NCI-H146 treated with DMSO at 0.1 percent for 48 hours (cell line): ENCODE measurements around the gene ZNF831.

ENCODE experiments used
- DNase-seq: peaks from one replicate; lab custom pipeline; 2025; ENCODE audit not compliant: unreplicated experiment; lab: John Stamatoyannopoulos, UW

ZNF831 gene

DNA sequence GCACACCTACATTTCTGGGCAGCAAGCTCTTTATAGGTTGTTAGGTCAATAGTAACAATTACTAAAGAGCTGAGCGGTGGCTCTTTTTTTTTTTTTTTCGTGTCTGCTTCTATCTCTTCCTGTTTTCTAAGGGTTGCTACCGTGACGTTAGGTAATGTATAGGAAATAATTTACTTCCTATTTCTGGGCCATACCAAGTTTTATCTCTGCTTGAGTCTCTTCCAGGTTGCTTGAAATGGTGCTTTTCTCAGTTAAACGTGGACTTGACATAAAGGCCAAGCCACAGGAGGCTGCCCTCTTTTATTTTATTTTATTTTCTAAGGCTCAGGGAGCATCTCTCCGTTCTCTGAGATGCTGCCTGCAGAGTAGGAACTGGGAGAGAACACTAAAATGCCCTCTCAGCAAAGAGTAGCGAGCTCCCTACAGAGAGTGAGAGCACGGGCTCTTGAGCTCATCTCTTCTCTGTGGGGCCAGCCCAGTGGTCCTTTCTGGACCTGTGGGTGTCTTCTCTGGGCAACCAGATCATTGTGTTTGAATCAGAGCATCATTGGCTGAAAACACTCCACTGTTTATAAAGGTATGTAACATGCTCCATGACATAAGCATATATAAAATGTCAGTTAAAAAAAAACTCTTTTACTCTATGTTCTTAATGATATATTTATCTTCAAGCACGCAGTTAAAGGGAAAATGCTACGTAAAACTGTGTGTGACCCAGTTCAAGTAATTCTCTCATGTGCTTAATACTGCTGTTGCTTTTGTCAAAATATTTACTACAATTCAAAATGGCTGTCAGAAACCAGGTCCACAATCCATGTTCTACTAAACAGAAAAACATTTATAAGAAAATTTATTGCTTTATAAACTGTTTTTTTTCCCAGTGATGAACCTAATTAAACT lies at the start of gene ZNF831:
ZNF831 (plus strand) TSS at position 191 of the 900 bp plus-strand sequence. CDS start 27,199 bp downstream, outside the sequence.
- no peak for DNase-seq

DNA sequence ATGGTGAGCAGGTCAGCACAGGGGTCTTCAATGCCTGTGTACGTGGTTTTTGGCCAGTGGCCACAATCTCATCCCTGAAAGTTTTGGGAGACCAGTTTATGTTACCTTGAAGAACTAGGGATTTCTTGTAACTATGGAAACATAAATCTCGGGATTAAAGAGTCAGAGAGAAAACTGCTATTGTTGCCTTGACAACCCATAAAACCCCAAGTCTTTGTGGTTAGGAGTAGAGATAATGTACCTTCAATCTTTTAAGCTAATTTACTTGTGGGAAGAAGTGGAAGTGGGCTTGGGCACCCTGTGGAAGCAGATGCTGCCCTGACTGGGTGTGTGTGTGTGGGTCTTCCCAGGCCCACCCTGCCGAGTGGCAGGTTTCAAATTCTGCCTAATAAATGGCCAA lies 46.1 kb upstream of the ZNF831 start:
- DNase-seq = no peak

DNA sequence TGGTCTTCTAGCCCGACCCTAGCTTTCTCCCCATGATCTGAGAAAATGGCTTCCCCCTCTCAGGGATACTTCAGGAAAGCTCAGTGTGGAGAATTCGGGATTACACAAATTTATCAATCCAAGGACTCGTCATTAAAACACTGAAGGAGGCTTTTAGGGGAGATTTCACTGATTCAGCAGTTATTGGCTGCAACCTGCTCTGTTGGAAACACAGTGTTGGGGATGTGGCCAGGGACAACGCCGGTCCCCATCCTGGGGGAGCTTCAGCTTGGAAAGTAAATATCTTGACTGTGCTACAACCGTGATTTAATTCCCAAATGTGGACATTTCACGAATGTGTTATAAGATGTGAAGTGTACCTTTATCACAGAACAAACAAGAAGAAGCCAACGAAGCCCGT lies 44.8 kb upstream of the ZNF831 start:
- no peak for DNase-seq

DNA sequence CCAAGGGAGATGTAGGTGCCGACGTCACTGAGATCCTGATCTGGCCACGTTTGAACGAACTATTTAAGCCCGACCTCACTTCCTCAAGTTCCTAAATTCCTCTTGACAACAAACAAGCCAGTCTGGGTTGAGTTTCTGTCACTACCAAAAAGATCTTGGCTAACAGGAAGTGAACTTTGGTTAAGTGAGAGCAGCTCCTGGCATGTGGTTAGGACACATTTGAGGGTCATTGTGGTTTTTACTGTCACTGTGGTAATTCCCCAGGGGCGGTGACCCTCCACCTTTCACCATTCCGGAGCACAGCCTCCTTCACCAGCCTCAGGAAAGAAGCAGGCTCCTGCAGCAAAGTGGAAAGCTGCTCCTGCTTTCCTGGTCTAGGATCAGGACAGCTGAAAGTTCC lies 43.1 kb upstream of the ZNF831 start:
- DNase-seq = no peak

DNA sequence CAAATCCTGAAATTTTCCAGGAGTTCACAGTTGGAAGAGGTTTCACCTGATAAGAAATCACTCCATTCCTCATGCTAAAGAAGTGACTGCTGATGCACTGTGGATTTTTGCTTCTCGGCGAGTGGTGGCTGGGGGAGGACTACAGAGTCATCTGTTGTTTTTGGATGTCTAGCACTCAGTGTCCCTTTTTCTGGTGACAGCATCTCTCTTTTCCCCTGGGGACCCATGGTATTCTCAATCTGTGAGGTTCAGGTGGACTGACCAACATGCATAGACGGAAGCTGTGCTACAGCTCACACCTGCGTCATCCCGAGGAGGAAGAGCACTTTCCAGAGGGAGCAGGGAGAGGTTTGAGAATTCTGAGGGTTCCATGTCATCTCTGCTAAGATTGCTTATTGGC lies 42.7 kb upstream of the ZNF831 start:
- no peak for DNase-seq

DNA sequence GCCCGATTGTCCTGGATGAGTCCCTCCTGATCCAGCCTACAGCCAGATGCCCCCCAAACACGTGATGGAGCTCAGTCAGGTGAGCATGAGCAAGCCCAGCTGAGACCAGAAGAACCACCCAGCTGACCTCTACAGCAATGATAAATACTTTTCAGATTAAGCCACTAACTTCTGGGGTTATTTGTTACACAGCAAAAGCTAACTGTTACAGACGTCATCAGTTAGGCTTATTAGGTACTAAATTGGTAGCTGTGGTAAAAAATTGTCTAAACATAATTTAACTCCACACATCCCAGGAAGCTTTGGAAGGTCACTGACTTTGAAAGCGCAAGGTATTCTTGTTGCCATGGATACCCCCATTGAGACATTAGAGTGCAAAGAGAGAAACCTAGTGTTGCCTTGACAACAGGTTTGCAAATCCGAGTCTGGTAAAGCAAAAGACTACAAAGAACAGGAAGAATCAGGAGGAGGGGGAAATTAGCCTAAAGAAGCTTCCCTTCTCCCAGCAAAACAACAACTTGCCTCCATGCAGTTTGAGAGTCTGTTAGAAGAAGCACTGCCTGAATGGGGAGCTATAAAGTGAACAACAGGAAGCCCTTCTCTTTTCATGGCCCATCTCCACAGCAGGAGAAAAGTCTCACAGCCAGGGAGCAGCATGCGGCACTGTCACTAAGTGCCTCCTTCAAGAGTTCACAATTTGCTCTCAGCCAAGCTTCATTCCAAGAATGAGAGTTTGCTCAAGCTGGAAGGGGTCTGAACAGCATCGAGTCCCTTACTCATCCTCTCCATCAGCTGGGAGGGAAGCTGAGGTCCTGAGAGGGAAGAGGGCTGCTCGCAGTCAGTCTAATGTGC lies 41.7 kb upstream of the ZNF831 start:
- DNase-seq = no peak

DNA sequence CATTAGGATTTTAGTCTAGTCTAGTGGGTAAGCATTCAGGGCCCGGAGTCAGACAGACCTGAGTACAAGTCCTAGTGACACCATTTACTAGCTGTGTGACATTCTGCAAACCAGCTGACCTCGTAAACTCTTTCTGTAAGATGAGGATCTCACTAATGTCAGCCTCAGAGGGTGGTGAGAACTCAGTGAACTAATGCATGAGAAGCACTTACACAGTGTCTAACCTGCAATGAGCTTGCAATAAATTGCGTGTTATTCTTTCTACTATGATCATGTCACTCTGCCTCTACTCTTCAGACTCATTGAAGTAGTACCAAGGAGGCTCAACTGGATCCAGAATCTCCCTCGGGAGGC lies 41.1 kb upstream of the ZNF831 start:
- DNase-seq = no peak

DNA sequence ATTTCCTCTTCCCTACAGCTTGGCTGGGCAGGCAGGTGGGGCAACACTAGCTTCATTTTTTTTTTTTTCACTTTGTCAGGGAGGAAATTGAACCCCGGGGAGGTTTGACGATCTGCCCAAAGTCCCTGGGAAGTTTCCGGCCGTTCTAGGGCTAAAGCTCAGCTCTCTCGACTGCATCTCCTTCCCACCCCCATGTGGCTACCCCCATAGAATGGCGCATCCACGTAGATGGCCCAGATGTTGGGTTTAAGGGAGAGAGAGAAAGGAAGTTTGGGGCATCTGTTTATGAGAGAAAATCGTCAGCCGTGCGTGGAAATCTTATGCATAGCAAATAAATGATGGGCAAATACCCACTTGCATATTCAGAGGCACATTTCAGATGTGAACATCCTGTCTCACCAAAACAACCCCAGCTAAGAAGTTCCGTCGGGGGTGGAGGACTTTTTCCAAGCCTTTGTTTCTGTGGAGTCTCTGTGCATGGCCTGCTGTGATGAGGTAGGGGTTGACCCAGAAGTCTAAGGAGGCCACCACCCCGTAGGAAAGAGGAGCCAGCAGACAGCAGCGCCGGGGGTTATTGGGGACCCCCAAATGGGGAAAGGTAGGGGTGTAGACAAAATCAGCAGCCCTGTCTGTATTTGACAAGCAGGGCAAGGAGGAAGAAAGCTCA lies 40.5 kb upstream of the ZNF831 start:
- no peak for DNase-seq

DNA sequence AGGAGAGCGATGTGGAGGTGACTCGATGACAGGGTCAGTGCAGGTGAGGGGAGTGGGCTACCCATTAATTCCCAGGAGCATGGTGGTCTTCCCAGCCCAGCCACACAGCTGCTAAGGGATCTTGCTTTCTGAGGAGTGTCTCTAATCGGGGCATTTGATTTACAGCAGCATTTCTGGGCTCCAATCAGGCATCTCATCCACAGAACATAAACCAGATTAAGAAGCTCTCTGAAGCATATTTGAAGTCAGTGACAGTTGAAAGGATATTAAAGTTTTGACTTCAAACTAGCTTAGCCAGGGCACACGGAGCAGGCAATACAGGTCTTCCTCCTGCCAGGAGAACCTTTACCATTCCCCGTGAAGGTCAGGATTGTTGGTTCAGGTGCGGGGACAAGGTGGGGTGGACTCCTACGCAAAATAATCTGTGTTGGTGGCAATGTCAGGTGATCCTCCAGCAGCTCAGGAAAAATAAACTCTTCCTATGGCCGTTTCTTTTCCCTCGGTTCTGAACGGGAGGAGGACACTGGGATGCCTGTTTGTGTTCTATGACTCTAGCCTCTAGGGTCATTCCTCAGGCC lies 39.9 kb upstream of the ZNF831 start:
- DNase-seq = no peak

DNA sequence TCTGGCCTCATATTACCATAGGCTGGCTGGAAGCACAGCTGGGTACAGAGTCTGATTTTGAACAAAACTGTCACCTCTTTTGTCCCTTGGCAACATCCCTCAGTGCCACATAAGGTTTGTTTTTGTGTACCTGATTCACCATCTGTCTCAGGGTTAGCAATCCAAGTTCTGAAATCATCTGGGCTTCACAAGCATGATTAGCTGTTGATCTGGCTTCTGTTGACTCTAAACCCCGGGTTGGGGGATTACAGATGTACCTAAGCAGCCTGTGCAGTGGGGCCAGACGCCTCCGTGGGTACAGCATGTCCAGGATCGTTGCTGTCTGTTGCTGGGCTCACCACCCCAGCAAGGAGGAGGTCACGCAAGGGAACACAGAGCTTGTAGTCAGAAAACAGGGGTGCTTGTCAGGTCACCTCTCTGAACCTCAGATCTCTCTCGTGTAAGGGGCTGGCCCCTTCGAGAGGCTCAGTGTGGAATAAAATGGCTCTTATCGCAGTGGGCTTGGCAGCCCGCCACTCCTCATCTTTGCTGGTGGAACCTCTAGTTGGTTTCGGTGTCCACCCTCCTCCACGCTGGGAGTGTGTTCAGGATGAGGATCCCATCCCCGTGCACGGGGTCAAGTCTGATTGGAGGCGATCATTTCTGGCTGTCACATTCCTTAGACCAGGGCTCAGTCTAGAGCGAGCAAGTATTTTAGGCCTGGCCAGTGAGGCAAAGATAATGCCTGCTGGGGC lies 39.2 kb upstream of the ZNF831 start:
- DNase-seq = no peak

DNA sequence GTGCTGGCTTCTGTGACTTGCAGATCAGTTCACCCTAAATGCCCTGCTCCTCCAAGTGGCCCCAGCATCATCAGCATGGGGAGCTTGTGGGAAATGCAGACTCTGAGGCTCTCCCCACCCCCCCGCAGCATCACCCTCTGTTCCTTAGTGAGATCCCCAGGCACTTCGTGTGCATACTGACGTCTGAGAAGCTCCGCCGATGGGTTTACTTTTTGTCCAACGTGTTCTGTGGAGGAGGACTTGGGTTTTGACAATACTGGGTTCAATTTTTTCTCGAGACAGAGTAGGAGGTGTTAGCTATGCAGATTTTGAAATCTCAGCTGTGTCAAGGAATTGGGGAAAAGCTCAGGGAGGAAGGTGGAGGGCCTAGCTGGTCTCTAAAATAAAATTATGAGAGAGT lies 38.3 kb upstream of the ZNF831 start:
- no peak for DNase-seq

DNA sequence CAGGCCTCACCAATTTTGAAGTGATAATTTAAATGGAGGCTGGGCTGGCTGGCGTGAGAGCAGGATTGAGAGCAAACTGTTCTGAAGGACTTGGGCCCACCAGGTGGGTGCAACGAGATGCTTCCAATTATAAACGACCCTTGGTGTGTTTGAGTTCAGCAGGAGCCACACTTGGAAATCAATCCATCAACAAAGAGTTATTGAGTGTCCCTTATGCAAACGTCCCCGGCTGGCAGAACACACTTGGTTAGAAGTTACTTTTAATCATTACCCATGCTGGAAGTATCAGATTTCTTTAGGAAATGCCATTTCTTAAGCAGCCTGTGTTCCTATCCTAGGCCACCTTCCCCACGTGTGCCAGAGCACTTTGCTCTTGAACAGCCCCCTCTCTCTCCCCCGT lies 37.8 kb upstream of the ZNF831 start:
- no peak for DNase-seq

DNA sequence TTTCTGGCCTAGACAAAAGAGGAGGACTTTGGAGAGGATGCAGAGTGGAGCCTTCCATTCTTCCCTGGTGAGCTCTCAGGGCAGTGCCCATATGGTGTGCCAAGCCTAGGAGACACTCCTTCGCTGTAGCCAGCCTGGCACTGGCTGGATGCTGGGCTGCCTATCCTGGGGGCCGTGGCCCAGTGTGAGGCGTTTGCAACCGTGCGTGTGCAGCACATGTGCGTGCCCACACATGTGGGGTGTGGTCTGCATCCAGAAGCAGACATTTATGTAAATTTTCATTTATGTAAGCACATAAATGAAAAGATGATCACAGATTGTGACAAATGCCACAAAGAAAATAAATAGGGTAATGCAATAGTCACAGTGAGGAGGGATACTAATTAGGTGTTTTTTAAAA lies 35.8 kb upstream of the ZNF831 start:
- DNase-seq = no peak

DNA sequence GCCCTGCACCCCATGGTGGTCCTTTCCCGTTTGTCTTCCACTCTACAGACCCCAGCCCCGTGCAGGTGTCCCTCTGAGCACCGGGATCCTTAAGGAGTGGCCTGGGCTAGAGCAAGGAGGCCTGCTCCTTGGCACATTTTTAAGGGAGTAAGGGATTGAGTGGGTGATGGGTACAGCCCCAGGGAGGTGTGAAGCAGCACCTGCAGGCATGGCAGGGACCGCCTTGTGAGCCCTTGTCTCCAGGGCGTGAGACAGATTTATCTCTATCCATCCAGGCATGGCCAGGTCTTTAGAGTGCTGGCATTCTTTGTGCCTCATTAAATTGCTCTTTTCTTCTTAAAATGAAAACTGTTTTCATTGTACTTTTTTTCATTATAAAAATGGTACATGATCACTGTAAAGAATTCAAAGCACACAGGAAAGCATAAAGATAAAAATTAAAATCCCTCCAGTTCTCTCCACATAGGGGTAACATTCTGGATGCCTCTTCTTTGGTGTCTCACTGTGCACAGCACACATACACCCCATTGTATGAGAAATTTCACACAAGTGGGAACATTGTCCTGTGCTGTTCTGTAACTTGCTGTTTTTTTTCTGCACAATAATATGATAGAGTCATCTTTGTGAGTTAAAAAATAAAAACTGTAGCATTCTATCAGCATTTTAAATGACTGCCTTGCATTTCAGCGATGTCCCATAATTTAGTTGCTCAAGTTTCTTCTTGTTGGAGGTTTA lies 31.9 kb upstream of the ZNF831 start:
- DNase-seq = no peak

DNA sequence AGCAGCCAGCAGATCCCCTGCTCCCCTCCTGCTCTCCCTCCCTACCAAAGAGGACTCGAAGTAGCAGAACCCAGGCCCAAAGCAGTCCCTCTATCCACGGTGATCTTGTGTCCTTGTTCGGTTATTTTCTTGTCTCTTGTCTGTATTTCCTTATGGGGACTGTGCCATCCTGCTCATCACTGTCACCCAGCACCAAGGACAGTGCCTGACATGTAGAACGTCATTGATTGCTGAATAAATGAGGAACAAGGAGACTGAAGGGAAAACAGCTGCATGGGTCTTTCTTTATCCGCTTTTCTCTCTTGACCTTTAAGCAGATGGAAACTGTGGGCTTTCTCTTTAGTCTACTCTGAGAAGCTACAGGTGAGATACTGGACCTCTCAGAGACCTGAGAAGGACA lies 29.4 kb upstream of the ZNF831 start:
- no peak for DNase-seq

DNA sequence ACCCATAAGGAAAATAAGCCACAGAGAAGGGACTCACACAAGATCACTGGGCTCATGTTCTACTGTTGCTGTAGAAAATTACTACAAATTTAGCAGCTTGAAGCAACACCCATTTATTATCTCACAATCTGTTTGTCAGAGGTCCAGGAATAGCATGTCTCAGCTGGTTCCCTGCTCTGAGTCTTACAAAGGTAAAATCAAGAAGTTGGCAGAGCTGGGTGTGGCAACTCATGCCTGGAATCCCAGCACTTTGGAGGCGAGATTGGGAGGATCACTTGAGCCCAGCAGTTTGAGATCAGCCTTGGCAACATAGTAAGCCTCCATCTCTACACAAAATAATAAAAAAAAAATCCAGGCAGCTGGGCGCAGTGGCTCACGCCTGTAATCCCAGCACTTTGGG lies 28.5 kb upstream of the ZNF831 start:
- no peak for DNase-seq

DNA sequence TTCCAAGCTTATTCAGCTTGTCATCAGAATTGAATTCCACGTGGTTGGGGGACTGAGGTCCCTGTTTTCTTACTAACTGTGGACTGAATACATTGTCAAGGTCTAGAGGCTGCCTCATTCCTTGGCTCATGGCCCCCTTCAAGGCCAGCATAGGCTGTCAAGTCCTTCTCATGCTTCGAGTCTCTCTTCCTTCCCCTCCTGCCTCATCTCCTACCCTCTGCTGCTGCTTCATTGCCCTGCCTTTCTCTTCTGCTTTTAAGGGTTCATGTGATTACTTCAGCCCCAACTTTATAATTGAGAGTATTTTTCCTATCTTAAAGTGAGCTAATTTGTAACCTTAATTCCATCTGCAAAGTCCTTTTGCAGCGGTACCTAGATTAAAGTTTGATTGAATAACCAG lies 27.6 kb upstream of the ZNF831 start:
- no peak for DNase-seq

DNA sequence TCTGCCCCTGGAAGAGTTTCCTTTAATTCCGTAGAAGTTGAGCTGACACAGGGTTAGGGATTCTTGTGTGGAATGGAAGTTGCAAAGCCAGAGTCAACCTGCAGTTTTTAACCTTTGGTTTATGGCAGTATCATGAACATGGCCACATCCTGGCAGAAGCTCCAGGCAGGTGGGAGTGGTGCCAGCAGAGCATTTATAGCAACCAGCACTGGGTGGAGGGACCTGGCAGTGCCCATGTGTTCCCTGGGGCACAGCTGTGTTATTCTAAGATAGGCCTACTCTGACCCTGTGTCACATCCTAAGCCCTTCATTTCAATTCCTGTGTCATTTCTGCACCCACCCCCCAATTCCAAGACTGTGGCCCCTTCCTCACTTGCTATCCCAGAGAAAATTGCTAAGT lies 26.1 kb upstream of the ZNF831 start:
- no peak for DNase-seq

DNA sequence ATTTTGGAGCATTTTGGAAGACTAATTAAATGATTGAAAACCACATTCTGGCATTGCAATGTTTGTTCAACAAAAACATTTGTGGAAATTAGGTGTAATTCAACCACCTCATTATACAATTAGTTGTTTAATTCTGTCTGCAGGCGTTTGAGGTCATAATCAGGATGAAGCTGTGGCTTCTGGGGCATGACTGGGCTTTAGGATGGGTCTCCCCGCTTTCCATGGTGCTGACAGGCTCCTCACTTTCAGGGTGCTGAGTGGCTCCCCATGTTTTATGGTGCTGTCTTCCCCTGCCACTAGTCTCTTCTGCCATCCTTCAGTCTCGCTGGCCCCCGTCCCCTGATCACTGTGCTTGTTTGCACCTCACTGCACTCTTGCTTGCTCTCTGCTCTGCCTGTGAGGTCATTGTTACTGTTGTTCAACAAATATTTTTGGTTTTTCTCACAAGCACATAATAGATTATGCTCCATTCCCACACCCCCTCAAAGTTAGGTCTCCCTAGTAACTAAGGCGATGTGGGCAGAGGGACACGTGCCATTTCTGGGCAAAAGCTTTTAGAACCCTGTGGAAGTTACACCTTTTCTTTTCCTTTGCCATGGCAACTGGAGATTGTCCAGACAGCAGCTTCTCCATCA lies 25.4 kb upstream of the ZNF831 start:
- DNase-seq = no peak

DNA sequence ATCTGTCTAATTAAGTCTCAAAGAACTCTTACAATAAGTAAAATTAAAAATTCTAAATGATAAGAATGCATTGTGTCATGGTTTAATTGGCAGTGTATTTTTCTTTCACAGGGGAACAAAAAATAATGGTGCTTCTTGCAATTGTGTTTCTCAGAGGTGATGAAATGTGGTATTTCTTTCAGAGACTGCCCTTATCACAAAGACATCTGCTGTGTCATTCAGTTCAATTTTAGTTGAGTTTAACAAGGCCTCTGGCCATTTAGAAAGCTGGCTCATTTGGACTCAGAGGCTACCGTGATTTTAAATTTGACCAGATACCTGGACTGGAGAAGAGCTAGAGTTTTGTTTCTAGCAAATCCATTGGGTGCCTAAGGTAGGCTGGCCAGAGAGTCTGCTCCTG lies 23.6 kb upstream of the ZNF831 start:
- no peak for DNase-seq
